HFF-Myc (cell line): Measurements from ENCODE around the gene PDCD7.

Experiments used
- DNase-seq: peaks from one replicate; pipeline ENCODE4 v3.0.0-alpha.2; 2011; ENCODE audit warnings: low read depth; ENCODE audit errors: extremely low read depth
- H3K4me3 ChIP-seq: replicated peaks from 2 replicates; pipeline ENCODE4 v1.5.1; 2011; ENCODE audit warnings: low read depth, mild to moderate bottlenecking, control low read depth, low read length
- TF ChIP-seq, protein P1 (sequence below): IDR thresholded peaks from 2 replicates; pipeline ENCODE4 v1.5.1; 2012; ENCODE audit warnings: mild to moderate bottlenecking, low read depth, low read length, control low read depth; ENCODE audit errors: missing control alignments

PDCD7 gene

DNA sequence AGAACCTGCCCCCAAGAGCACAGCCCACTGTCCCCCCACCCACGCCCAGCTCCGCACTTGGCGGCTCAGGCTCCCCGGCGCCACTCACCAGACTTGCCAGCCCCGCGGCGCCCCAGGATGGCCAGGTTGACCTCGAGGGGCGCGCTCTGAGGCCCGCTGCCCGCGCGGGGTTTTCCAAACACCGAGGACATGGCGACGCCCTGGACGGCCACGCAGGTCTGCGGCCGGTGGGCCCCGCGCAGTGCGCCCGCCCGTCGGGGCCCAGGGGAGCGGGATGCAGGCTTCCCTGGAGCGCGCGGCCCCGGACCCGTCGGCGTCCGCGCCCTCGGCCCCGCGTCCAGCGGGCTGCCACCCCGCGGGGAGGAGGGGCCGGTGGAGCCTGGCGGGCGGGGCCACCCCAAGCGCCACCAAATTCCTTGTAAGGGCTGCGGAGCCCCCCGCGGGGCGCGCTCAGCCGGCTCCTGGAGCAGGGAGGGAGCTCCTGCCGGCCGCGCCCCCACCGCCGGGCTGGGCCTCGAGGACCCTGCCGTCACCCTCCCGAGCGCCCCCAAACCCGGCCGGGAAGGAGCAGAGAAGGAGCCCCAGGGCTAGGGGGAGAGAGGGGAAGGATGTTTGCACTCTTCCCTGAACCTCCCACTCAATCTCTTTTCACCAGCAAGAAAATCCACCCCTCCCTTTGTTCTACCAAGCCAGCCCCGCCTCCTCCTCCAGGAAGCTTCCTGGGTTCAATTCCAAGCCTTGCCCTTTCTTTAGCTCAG lies 65.8 kb downstream of the PDCD7 start, which contains the start of gene RASL12:
Gene RASL12, minus strand, starts transcription at position 347 of the 758 bp plus-strand sequence. Its CDS starts 156 bp downstream, at position 191.
- H3K4me3 ChIP-seq: peak within 1 kb of the TSS; percentile 40
- DNase-seq: no peak
- TF ChIP-seq, protein P1, sequence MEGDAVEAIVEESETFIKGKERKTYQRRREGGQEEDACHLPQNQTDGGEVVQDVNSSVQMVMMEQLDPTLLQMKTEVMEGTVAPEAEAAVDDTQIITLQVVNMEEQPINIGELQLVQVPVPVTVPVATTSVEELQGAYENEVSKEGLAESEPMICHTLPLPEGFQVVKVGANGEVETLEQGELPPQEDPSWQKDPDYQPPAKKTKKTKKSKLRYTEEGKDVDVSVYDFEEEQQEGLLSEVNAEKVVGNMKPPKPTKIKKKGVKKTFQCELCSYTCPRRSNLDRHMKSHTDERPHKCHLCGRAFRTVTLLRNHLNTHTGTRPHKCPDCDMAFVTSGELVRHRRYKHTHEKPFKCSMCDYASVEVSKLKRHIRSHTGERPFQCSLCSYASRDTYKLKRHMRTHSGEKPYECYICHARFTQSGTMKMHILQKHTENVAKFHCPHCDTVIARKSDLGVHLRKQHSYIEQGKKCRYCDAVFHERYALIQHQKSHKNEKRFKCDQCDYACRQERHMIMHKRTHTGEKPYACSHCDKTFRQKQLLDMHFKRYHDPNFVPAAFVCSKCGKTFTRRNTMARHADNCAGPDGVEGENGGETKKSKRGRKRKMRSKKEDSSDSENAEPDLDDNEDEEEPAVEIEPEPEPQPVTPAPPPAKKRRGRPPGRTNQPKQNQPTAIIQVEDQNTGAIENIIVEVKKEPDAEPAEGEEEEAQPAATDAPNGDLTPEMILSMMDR: no peak
